Nephron (organoid): ENCODE measurements around the gene ASL.
"Not testable (repeated sequence)": the region's sequence is repeated elsewhere in the genome, so short reads cannot be mapped to it uniquely, and the experiment has no call there.

Experiments used
- H3K27ac Mint-ChIP-seq, 3 experiments: 2 replicates each; pipeline ENCODE4 v1.8.0; 2020; ENCODE audit warnings: mixed read lengths in 3 of 3, mild to moderate bottlenecking in 2 of 3, moderate library complexity in 1 of 3
- H3K27me3 Mint-ChIP-seq: 2 replicates; pipeline ENCODE4 v1.8.0; 2021; ENCODE audit warnings: low read depth, mild to moderate bottlenecking, moderate library complexity, mixed read lengths
- H3K36me3 Mint-ChIP-seq: 2 replicates; pipeline ENCODE4 v1.8.0; 2020; ENCODE audit warnings: low read depth, mixed read lengths
- H3K4me1 Mint-ChIP-seq: 2 replicates; pipeline ENCODE4 v1.8.0; 2020; ENCODE audit warnings: mixed read lengths
- H3K4me3 Mint-ChIP-seq, 3 experiments: 2 replicates each; pipeline ENCODE4 v1.8.0; 2020; ENCODE audit warnings: mild to moderate bottlenecking in 3 of 3, mixed read lengths in 3 of 3, moderate library complexity in 2 of 3
- H3K9me3 Mint-ChIP-seq: 2 replicates; pipeline ENCODE4 v1.8.0; 2020; ENCODE audit warnings: mixed read lengths
- TF ChIP-seq, protein P1 (sequence below), 3 experiments: fragments of 200-600 bp; sonication (generic); IDR thresholded peaks; one replicate each; pipeline ENCODE4 v1.5.0; 2021; ENCODE audit warnings: antibody characterized with exemption in 3 of 3; ENCODE audit not compliant: unreplicated experiment in 3 of 3

ASL gene

DNA sequence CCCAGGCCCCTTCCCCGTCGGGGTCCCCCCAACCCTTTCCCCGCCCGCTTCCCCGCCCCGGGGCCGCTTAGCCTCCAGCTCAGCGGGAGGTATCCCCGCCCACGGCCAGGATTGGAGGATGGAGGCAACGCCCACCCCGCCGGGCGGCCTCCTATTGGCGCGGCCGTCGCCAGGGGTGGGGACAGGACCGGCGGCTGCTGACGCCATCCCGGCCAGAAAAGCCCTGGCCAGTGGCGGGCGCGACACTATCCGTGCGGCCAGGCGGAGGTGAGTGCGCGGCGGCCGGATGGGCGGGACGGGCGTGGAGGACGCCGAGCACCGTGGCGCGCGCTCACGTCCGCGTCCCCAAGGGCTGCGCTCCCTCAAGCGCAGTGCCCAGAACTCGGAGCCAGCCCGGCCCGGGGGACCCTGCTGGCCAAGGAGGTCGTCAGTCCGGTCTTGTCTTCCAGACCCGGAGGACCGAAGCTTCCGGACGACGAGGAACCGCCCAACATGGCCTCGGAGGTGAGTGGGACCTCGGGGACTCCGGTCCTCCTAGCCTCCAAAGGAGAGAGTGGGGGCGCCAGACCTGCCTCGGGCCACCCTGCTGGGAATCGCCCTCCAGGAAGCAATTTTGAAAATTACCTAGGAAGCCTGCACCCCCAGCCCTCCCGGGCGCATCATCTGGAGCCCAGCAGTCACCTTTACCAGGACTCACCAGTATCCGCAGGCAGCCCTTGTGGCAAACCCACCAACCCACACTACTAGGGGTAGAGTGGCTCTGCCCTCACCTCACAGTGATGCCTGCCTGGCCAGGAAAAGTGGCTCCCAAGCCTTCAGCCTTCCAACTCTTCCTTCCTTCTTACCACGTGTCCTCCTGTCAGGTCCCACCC is at the start of gene ASL:
Gene ASL (plus strand): TSS at position 230 of the 872 bp plus-strand sequence. CDS start 263 bp downstream, at position 493.
- peak within 1 kb of the TSS; percentile 89 to 93 (median 91) for H3K4me3 Mint-ChIP-seq
- peak within 1 kb of the TSS in 1 of 3 experiments; percentile 80 for H3K27ac Mint-ChIP-seq
- no peaks in the 10 kb centered on the region for H3K36me3 Mint-ChIP-seq
- H3K4me1 Mint-ChIP-seq: peaks cover 9% of the 10 kb centered on the region
- TF ChIP-seq, protein P1, sequence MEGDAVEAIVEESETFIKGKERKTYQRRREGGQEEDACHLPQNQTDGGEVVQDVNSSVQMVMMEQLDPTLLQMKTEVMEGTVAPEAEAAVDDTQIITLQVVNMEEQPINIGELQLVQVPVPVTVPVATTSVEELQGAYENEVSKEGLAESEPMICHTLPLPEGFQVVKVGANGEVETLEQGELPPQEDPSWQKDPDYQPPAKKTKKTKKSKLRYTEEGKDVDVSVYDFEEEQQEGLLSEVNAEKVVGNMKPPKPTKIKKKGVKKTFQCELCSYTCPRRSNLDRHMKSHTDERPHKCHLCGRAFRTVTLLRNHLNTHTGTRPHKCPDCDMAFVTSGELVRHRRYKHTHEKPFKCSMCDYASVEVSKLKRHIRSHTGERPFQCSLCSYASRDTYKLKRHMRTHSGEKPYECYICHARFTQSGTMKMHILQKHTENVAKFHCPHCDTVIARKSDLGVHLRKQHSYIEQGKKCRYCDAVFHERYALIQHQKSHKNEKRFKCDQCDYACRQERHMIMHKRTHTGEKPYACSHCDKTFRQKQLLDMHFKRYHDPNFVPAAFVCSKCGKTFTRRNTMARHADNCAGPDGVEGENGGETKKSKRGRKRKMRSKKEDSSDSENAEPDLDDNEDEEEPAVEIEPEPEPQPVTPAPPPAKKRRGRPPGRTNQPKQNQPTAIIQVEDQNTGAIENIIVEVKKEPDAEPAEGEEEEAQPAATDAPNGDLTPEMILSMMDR (IDR thresholded peaks at IDR 0.05; ENCODE audit: unreplicated experiment in 3 of 3): no peak
- H3K9me3 Mint-ChIP-seq: no peaks in the 10 kb centered on the region
- H3K27me3 Mint-ChIP-seq: peaks cover 4% of the 10 kb centered on the region

GRCh38 chr7:66028342-66028741 is 47.3 kb upstream of the ASL start:
- H3K4me1 Mint-ChIP-seq, H3K9me3 Mint-ChIP-seq, H3K4me3 Mint-ChIP-seq, H3K27ac Mint-ChIP-seq, H3K27me3 Mint-ChIP-seq, H3K36me3 Mint-ChIP-seq: not testable (repeated sequence)

DNA sequence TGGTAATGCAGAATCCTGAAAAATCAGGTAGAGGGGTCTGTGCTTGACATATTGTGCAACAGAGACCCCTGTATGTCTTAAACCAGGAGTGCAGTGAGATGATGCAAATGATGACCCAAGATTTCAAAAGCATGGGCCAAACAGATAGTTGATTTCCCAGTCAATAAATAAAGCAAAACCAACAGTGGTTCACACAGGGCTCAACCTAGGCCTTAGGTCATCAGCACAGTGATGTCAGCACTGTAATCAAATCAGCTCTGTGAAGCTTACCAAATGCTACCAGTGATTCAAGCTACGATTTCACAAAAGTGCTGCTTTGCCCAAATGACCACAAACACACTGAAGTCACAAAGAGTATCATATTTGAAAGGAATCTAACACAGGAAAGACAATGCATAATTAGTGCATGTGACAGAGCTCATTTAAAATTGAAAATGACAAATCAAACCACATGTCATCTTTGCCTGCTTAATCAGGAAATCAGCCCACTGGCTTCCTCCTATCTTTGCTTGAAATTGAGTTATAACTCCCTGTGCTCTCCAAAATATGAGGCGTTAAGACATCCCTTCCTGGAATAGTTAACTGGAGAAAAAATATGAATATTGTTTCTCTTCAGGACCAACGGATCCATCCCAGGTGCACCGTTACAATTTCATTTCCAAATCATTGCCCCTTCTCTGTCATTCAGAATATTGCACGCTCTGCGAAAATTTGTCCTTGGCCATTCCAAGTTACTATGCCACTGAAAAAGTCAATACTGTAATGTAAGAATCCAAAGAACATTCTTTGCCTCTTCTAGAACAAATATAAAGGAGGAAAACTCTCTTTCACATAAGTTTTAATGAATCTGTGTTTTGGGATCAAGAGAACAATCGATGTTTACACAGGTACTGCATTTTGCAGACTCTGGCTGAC is 41.9 kb upstream of the ASL start:
- Mint-ChIP-seq H3K27me3 (peaks cover 5% of the 10 kb centered on the region), H3K36me3 (no peaks in the 10 kb centered on the region), H3K4me1 (no peaks in the 10 kb centered on the region), H3K27ac (no peak overlapping the region), H3K4me3 (no peak overlapping the region), H3K9me3 (no peaks in the 10 kb centered on the region)
- TF ChIP-seq, protein P1 (IDR thresholded peaks at IDR 0.05; ENCODE audit: unreplicated experiment in 3 of 3): no peak

- not testable (repeated sequence) for H3K36me3 Mint-ChIP-seq, H3K27me3 Mint-ChIP-seq, H3K4me3 Mint-ChIP-seq, H3K27ac Mint-ChIP-seq, H3K9me3 Mint-ChIP-seq, H3K4me1 Mint-ChIP-seq
These were observed 41.1 kb upstream of the ASL start for GRCh38 chr7:66034436-66035010.

DNA sequence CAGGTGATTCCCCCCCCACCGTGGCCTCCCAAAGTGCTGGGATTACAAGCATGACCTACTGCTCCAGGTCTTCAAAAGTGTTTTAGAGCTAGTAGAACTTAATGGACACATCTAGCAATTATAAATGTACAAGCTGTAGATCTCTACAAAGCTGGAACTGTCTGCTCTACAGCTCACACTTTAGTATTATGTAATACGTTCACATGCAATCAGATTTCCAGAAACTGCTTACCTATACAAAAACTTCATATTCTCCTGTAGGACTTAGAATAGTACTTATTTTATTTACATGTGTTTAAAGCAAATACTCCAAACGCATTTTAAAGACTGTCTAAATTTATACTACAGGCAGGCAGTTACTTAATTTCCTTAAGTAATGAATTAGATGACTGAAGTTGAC is 39.2 kb upstream of the ASL start:
- H3K4me1 Mint-ChIP-seq: peaks cover 5% of the 10 kb centered on the region
- no peaks in the 10 kb centered on the region for H3K9me3 Mint-ChIP-seq
- H3K27me3 Mint-ChIP-seq: peaks cover 5% of the 10 kb centered on the region
- no peaks in the 10 kb centered on the region for H3K36me3 Mint-ChIP-seq
- H3K4me3 Mint-ChIP-seq: no peak overlapping the region
- H3K27ac Mint-ChIP-seq: no peak overlapping the region
- TF ChIP-seq, protein P1 (IDR thresholded peaks at IDR 0.05; ENCODE audit: unreplicated experiment in 3 of 3): no peak

DNA sequence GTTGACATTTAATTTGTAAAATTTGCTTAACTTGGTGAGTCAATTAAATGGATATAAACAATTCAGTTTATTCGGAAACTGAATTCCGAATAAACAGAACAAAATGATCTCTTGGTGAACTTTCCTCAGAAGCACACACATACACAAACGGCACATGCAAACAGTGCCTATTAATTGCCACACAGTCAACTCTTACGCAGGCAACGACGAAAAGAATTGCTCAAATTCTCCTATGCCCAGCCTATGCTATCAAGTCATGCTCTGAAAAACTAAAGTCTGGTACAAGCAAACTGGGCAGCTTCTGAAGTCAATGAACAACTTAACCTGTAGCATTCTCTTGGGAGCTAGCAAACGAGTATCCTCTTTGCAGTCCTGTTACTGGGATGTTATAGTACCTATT is 38.8 kb upstream of the ASL start:
- H3K36me3 Mint-ChIP-seq: no peaks in the 10 kb centered on the region
- TF ChIP-seq, protein P1 (IDR thresholded peaks at IDR 0.05; ENCODE audit: unreplicated experiment in 3 of 3): no peak
- H3K27me3 Mint-ChIP-seq: peaks cover 5% of the 10 kb centered on the region
- no peaks in the 10 kb centered on the region for H3K9me3 Mint-ChIP-seq
- H3K4me1 Mint-ChIP-seq: peaks cover 5% of the 10 kb centered on the region
- H3K27ac Mint-ChIP-seq: no peak overlapping the region
- no peak overlapping the region for H3K4me3 Mint-ChIP-seq
